WTC11 (cell line): Measurements from ENCODE around the gene TRAPPC3.

Experiments
- ESRRA ChIP-seq: sonication (generic); formaldehyde crosslinking; IDR thresholded peaks from 2 replicates; pipeline ENCODE4 v1.8.1; 2022; ENCODE audit warnings: mild to moderate bottlenecking, missing genetic modification reagents, borderline replicate concordance
- ZNF416 ChIP-seq: fragments of 250-450 bp; sonication (Bioruptor Pico); IDR thresholded peaks from 2 replicates; pipeline ENCODE4 v1.9.0; 2021; ENCODE audit warnings: mild to moderate bottlenecking, inconsistent platforms
- TF ChIP-seq, protein P1 (sequence below): fragments of 200-600 bp; IDR thresholded peaks from 2 replicates; pipeline ENCODE4 v1.8.0; 2022; ENCODE audit warnings: antibody characterized with exemption
- TF ChIP-seq, protein P2 (sequence below): sonication (generic); formaldehyde crosslinking; IDR thresholded peaks from 2 replicates; pipeline ENCODE4 v1.8.1; 2023; ENCODE audit warnings: mild to moderate bottlenecking, missing genetic modification reagents
- TF ChIP-seq, protein P3 (sequence below): sonication (generic); formaldehyde crosslinking; IDR thresholded peaks from 2 replicates; pipeline ENCODE4 v1.8.1; 2023; ENCODE audit warnings: mild to moderate bottlenecking, missing genetic modification reagents, moderate library complexity

DNA sequence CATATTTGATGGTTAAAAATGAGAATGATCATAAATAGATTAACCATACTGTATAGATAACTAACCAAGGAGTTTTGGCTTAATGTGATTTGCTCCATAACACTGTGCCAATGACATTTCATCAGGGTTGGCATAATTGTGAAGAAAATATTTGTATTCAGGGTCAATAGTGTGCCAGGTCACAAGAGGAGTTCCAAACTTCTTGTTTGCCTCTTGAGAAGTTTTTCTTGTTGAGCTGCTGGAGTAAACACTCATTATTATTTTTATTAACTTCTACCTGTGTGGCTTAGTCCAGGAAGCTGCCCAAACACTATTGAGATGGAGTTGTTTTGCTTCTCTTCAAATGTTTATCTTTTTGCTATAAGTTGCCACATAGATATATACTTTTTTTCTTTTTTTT, 14.1 kb upstream of the TRAPPC3 start:
- TF ChIP-seq ESRRA (CRISPR knock-in tag) (no peak), ZNF416 (CRISPR knock-in tag) (no peak)
- TF ChIP-seq, protein P1, sequence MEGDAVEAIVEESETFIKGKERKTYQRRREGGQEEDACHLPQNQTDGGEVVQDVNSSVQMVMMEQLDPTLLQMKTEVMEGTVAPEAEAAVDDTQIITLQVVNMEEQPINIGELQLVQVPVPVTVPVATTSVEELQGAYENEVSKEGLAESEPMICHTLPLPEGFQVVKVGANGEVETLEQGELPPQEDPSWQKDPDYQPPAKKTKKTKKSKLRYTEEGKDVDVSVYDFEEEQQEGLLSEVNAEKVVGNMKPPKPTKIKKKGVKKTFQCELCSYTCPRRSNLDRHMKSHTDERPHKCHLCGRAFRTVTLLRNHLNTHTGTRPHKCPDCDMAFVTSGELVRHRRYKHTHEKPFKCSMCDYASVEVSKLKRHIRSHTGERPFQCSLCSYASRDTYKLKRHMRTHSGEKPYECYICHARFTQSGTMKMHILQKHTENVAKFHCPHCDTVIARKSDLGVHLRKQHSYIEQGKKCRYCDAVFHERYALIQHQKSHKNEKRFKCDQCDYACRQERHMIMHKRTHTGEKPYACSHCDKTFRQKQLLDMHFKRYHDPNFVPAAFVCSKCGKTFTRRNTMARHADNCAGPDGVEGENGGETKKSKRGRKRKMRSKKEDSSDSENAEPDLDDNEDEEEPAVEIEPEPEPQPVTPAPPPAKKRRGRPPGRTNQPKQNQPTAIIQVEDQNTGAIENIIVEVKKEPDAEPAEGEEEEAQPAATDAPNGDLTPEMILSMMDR, result no peak
- TF ChIP-seq, protein P2, sequence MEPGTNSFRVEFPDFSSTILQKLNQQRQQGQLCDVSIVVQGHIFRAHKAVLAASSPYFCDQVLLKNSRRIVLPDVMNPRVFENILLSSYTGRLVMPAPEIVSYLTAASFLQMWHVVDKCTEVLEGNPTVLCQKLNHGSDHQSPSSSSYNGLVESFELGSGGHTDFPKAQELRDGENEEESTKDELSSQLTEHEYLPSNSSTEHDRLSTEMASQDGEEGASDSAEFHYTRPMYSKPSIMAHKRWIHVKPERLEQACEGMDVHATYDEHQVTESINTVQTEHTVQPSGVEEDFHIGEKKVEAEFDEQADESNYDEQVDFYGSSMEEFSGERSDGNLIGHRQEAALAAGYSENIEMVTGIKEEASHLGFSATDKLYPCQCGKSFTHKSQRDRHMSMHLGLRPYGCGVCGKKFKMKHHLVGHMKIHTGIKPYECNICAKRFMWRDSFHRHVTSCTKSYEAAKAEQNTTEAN (CRISPR knock-in tag), result no peak
- TF ChIP-seq, protein P3, sequence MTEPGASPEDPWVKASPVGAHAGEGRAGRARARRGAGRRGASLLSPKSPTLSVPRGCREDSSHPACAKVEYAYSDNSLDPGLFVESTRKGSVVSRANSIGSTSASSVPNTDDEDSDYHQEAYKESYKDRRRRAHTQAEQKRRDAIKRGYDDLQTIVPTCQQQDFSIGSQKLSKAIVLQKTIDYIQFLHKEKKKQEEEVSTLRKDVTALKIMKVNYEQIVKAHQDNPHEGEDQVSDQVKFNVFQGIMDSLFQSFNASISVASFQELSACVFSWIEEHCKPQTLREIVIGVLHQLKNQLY, result no peak
